Fibroblast of skin of abdomen (primary cell): ENCODE data around the gene KAZALD1. TPM values are rescaled to one million over a fixed set of nuclear protein-coding genes. Genes with fewer than 3 reads are reported as not detected.

Experiments used
- DNase-seq: peaks from one replicate; pipeline ENCODE4 v3.0.0-alpha.2; 2013
- polyA plus RNA-seq, 2 experiments: library from polyadenylated mRNA; unstranded; fragments of 120-200 nt; gene quantifications; one replicate each; pipeline ENCODE4 v1.2.1, GENCODE V29; 2013; ENCODE audit not compliant: insufficient read length in 2 of 2

Gene KAZALD1, protein sequence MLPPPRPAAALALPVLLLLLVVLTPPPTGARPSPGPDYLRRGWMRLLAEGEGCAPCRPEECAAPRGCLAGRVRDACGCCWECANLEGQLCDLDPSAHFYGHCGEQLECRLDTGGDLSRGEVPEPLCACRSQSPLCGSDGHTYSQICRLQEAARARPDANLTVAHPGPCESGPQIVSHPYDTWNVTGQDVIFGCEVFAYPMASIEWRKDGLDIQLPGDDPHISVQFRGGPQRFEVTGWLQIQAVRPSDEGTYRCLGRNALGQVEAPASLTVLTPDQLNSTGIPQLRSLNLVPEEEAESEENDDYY
- polyA plus RNA-seq (2013, experiment 1 of 2; ENCODE audit: insufficient read length) = 13.8 TPM
- polyA plus RNA-seq (2013, experiment 2 of 2; ENCODE audit: insufficient read length) = 13.7 TPM

DNA sequence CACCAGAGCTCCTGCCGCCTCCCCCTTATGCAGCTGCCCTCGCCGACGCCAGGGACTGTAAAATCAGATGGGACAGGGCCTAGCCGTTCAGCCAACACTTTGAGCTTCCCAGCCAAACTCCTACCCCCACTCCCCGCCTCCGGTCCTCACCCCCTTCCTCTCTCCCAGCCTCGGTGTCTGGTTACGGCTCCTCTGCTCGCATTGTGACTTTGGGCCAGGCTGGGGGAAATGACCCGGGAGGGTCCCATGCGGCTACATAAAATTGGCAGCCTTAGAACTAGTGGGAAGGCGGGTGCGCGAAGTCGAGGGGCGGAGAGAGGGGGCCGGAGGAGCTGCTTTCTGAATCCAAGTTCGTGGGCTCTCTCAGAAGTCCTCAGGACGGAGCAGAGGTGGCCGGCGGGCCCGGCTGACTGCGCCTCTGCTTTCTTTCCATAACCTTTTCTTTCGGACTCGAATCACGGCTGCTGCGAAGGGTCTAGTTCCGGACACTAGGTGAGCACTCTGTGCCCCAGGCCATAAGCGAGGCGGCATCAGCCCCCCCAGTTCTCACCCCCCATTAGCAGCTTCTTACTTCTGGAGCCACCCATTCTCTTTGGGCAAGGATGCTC, at the start of gene KAZALD1:
KAZALD1 (plus strand) TSS at position 366 of the 608 bp plus-strand sequence. CDS start 604 bp downstream, outside the sequence.
- peak; percentile 83 for DNase-seq

DNA sequence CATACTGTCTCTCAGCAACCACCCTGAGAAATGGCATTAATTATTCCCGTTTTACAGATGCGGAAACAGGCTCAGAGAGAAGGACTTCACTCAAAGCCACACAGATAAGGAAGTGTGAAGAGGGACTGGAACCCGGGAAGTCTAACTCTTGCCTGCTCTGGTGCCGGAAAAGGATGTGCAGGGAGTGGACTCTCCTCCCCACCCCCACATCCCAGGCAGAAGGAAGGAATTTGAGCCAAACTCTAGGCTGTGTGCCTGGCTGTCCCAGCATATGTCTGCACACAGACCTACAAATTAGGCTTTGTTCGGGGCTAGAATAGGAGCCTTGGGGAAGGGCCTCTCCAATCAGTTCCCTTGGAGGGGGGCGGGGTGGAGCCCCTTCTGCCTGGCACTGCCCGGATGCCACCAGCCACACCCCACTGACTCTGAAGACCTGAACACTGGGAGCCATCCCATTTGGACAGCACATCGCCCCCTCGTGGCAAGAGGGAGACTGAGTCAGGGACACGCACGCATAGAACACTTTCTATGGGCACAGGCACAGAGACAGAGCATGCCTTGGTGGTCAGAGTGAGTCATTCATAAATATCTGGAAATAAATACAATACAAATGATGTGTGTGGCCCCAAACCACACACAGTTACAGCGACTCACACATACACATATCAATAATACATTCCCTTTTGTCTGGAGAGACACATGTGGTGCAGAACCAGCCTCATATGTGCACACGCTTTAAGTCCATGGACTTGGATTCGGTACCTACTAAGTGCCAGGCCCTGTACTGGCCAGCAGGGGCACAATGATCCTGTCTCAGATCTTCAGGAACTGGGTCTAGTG, 49.0 kb upstream of the KAZALD1 start:
- peak; percentile 93 for DNase-seq

DNA sequence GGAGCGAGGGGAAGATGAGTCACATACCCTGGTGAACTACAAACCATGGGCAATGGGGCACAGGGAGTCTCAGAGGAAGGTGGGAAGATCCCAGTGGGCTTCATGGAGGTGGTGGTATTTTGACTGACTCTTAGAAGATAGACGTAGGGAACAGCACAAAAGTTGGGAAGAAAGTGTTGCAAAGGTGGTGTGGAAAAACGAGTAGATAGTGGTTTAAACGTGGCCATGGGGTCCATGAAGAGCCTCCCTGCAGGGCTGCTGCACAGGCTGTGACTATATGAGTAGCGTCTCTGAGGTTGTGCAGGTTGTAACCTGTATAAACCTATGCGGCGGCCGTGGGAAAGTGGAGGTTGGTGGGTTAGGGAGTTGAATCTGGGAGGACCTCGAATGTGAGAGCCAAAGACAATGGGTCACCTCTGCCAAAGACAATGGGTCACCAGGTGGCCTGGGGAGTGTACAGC, 48.4 kb upstream of the KAZALD1 start:
- no peak for DNase-seq

DNA sequence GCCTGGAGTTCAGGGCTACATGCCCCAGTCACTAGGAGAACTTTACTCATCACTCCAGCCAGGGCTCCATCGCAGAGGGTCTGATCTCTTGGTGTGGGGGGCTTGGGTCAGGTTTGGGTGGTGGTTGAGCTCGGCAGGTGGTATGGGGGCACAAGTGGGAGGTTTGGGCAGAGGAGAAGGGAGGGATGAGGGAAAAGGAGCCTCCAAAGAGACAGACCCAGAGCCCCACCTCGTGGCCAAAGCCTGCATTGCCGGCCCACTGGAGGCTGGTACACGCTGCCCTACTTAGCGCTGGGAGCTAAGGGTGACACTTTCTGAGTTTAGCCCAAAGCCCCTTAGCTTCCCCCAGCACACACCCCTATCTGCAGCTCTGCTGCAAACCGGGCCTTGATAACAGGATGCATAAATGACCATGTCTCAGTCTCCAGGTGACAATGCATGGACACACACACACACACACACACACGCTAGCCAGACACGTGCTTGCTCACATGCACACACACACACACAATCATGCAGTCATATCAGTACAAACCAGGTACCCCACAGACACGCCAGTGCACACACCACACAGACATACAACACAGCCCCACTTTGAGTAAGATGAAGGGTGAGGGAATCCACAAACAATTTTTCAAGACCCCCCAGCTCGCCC, 47.4 kb upstream of the KAZALD1 start:
- peak; percentile 57 for DNase-seq

DNA sequence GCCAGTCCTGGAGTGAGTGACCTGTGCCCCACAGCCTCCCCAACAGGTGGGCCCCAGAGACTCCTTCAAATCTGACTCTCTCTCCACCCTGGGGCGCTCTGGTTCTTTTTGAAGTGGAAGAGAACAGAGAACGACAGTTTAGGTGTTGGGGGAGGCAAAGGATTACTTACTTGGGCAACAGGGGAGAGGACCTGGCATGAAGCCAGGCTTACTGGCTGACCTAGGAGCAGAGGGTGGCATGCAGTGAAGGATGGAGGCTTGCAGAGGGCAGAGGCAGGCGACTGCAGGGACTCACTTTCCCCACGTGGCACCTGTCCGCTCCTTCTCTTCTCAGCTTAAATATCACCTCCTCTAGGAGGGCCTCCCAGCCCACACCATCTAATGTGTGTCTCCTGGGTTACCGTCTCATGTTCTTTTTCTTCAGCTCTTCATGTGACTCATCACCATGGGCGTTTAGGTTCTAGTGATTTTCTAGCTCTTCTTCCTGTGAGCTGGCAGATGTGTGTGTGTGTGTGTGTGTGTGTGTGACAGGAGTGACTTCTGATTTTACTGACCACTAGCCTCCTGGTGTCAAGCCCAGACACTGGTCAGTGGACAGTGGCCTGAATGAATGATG, 46.7 kb upstream of the KAZALD1 start:
- peak; percentile 88 for DNase-seq

DNA sequence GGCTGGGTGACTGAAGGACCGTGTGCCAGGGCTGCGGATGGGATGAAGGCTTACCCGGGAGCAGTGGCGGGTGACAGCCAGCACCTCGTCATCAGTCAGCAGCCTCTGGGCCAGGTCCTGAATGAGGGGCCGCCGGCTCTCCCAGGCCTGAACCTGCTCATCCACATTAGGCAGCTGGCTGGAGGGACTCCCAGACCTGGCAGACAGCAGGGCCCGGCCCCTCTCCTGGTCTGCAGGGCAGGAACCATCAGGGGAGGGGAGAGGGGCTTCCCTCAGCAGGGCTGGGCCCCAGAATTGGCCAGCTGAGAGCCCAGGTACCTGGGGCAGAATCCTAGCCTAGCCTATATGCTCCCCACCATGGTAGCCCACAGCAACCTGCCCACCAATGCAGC, 46.2 kb upstream of the KAZALD1 start:
- no peak for DNase-seq

DNA sequence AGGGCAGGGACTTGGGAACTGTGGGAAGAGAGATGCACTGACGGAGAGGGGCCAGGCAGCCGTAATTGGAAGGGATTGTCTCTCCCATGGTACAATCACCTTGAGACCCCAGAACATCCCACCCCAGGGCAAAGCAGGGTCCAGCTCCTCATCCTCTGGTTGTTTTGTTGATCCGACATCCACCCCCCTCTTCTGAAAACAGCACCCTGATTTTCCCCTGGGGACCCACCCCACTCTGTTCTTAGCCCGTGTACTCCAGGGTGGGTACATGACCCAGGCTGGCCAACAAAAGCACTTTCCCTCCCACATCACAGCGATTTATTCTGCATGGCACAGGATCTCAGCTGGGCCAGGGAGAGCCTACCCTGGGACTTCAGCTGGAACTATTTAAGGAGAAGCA, 45.0 kb upstream of the KAZALD1 start:
- no peak for DNase-seq

DNA sequence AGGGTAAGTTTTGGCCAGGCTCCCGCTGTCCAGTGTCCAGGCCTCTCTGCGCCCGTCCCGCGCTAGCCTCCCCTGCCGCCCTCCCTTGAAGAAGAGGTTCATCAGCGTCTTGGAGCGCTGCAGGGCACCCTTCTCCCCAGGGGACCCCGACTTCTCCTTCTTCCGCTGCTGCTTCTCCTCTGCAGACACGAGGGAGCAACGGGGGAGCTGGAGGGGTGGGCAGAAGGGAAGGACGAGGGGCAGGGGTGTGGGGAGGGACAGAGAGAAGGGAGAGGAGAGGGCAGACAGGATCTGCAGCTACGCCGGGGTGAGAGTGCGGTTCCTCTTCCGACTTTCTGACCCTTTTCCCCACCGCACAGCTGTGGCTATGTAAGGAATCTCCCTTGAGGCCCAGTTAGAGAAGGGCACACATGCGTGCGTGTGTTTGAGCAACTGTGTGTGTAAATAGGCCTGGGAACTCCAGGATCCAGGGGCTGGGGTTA, 43.6 kb upstream of the KAZALD1 start:
- no peak for DNase-seq

DNA sequence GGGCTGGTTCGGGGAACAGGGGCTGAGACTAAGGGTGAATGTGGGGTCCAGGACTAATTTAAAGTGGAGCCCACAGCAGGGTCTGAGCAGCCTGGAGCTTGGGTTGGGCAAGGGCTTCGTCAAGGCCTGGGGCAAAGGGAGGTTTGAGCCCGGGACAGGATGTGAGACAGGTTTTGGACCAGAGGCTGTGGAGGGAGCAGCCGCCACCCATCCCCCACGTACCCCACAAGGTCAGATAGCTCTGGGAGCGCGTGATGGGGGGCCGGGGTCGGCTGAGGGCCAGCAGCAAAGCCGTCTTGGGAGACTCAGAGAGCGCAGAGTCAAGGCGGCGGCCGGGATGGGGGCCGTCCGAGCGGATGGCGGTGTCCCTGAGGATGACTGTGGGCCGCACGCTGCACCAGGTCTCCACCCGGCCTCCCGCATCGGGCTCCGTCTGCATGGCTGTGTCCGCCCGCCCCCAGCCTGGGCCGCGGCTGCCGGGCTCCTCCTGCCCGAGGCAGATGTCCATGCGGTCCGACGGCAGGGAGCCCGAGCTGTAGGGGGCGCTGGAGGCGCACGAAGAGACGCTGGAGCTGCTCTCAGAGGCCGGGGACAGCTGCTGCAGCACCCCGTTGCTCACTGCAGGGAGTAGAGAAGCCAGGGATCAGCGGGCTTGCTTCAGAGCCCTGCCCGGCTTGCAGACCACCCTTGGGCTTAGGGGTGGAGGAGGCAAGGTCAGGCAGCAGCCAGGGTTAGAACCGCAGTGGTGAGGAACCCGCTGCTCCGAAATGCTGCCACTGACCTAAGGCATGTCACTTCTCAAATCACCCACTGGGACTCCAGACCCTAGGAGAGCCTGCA, 43.0 kb upstream of the KAZALD1 start:
- DNase-seq = peak; percentile 77

DNA sequence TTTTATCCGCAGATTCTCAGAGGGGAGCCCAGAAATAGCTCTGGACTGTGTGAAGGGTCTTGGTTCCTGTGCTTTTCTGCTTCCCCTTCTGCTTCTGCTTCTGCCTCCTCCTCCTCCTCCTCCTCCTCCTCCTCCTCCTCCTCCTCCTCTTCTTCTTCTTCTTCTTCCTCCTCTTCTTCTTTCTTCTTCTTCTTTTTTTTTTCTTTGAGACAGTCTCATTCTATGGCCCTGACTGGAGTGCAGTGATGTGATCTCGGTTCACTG, 42.4 kb upstream of the KAZALD1 start:
- DNase-seq = no peak

DNA sequence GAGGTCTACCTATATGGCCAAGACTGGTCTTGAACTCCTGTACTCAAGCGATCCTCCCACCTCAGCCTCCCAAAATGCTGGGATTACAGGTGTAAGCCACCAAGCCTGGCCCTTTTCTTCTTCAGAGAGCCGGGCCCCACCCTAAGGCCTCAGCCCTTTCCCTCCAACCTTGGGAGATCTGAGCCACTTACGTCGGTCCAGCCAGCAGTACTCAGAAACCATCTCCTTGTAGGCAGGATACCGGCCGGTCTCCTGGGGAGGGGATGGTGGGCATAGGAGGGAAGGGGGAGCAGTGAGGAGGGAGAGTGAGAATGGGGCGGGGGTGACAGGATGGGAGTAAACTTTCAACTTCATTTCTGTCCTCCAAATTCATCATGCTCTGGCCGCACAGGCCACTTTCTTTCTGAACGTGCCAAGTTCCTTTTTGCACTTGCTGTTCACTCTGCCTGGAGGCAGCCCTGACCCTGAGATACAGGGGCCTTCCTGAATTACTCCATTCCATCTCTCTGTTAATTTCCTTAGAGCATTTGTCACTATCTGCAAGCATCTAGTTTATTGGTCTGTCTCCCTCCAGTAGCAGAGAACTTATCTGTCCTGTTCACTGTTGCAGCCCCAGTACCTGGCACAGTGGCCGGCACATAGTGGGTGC, 41.2 kb upstream of the KAZALD1 start:
- no peak for DNase-seq

DNA sequence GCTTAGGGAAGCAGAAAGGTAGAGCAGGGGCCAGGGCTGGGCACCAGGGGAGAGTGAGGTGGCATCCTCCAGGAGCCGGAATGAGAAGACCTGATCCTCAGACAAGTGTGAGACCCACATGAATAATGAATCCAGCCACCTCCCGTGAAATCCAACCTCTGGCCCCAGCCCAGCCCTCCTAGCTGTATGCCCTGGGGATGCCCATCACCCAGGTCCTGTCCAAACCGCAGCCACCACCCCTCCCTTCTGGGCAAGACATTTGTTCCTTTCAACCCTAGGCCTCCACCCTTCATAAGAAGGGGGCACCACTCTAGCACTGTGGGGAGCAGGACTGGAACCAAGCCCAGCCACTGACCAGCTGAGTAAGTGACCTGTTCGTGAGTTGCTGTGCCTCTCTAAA, 40.5 kb upstream of the KAZALD1 start:
- DNase-seq = no peak

DNA sequence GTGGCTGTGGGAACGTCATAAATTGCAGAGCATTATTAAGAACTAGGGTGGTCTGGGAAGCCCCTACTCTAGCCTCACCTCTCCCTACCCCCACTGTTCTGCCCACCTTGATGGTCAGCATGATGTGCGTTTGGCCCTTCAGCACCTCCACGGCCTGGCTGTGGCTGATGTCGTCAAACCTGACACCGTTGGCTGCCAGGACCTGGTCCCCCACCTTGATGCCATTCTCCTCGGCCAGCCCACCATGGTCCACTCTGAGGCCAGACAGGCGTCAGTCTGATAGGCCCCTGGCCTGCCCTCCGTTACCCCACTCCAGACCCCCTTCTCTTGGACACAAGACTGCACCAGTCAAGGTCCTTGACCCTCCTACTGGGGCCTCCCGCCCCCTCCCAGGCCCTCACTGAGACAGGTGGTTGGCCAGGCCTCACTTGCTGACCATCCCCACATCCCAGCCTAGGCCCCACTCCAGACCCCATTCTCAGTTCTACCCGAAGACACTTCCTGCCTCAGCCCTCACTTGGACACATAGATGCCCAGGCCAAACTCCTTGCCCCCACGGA, 40.0 kb upstream of the KAZALD1 start:
- DNase-seq = no peak

DNA sequence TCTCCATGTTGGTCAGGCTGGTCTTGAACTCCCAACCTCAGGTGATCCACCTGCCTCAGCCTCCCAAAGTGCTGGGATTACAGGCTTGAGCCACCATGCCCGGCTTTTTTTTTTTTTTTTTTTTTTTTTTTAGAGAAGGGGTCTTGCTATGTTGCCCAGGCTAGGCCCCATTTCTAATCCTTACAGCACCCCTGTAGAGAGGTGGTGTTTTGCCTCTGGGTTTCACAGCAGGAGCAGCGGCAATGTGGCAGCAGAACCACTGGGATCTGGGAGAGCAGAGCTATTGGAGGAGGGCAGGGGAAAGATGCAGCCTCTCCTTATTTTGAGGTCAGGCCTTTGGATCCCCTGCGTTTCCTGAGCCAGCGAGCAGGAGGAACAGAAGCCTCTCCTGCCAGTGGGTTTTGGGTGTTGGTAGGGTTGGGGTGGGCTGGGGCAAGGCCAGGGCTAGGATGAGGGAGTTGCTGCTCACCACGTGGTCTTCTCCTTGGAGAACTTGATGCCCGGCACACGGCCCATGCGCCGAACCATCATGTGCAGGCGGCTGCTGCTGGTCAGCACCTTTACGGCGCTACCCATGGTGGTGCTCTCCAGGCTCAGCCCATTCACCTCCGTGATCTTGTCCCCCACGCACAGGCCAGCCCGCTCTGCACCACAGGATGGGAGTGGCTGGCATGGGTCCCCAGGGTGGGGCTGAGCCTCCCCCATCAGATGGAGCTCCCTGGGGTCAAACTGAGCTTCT, 38.7 kb upstream of the KAZALD1 start:
- DNase-seq = no peak

DNA sequence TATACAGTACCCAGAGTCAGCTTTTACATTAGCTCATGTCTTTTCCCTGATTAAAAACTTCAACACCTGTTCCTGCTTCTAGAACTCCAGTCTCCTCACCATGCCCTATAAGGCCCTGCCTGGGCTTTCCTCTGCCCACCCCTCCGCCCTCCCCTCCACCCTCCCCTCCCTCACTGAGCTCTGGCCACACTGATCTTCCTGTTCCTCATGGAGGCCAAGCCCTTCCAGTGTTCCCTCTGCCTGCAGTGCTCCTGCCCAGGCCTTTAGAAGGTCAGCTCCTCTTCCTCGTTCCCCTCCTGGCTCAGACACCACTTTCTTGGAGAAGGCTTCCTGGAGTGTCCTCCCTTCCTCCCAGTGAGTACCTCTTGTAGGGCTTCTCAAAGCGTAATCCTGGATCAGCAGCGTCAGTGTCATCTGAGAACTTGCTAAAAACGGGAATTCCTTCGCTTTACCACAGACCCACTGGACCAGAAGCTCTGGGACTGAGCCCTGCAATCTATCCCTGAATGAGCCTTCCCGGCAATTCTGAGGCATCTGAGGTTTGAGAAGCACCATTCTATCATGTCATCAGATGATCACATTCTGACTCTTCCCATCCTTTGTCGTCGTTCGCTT, 34.6 kb upstream of the KAZALD1 start:
- DNase-seq = peak; percentile 42

DNA sequence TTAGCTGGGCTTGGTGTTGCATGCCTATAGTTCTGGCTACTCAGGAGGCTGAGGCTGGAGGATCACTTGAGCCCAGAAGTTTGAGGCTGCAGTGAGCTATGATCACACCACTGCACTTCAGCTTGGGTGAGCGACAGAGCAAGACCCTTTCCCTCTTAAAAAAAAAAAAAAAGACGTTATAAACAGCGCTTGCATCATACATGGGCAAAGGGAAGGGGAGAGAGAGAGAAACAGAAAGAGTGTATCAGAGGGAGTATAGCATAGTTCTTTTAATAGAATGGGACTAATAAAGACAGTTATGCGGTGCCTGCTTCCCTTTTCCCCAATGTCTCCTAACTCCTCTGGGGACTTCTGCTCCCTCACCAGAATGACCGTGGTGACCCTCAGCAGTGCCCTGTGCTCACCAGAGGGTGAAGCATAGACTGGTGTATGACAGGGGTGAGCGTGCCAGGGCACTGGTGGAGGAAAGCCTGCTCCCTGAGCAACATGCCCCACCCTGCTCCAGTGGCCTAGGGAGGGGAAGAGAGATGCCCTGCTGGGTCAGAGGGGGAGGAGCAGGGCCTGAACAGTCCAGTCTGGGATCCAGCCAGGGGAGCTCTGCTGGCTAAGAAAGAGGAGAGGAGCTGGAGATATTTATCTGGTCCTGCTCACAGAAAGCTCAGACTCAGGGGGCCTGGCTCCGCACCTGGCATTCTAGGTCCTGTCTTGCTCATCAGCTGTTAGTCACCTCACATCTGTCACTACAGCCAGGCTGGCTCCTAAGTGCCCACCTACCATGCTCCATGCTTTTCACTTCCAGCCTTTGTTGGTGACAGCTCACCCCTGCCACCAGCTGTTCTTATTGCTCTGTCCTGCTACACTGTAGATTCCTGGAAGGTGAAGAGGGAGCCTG, 33.1 kb upstream of the KAZALD1 start:
- no peak for DNase-seq

DNA sequence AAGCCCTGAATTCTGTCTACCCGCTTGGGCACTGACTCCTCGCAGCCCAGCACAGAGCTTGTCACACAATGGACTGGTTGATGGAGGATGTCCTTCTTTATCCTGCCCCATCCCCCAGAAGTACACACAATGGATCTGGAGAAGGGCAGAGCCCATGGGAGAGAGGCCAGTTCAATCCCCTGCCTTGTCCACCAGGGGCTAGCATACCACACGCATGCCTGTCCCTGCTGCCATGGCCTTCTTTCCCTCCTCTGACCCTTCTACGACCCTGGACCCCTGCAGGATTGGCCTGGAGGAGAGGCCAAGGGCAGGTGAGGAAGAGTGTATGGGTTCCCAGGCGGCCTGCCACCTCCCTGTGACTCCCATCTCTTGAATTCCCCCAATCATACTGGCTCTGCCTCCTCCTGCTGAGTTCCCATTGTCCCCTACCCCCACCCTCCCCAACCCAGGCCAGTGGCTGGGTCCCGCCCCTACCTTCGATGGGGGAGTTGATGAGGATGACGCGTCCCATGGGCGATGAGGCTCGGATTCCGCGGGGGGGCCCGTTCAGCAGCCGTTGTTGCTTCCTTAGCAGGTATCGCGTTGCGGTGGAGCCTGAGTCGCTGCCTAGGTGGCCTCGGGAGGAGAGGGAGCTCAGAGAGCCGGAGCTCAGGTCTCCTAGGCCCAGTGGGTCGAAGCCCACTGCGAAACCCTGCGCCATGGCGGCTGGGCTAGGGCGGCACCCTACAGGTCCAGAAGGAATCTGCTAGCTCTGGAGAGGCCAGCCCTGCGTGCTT, 32.1 kb upstream of the KAZALD1 start:
- no peak for DNase-seq
